ENCODE data around the gene SLC66A2. TPM values are rescaled to one million over a fixed set of nuclear protein-coding genes. Genes with fewer than 3 reads are reported as not detected.
"Not testable (repeated sequence)": the region's sequence is repeated elsewhere in the genome, so short reads cannot be mapped to it uniquely, and the experiment has no call there.

SLC66A2 gene
- 24.3 and 53.1 TPM in 2 replicates for total RNA-seq (2014; rRNA removed; shearing (Covaris generic); ENCODE audit: low replicate concordance)

DNA sequence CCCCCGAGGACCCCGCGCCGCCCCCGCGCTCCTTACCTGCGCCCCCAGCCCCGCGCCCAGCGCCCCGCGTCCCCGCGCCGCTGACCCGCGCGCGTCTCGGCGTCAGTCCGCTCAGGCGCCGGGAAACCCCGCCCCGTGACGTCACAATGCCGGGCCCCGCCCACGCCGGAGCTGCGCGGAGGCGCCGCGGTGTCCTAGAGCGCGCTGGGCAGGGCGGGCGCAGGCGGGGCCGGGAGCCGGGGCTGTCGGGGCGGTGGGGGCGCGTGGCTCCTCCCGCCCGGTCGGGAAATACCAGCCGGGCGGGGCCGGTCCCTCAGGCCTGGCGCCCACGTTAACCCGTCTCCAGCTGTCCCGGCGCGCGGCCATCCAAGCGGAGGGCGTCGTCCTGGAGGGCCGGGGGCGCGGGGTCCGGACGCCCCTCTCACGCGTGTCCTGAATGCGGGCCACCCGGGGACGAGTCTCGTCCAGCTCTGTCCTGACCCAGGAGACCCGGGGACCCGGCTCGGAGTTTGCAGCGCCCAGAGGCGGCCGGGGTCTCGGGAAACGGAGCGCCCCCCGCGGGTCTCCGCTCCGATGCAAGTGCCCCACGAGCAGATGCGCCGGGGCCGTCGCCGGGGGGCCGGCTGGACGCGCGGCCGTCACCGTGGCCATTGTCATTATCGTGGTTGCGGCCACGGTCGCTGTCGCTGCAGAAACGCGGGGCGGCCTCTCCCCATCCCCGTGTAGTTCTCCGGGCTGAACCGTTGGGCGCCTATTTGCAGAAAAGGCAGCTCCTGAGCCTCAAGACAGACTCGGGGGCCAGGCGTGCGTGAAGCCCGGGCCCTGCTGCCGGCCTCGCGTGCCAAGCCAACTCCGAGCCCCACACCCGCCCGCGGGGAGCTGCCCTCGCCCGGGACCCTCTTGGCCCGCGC, at the start of gene SLC66A2:
SLC66A2 (minus strand) TSS at position 109 of the 911 bp plus-strand sequence. CDS start 727 bp downstream, outside the sequence.
- Histone ChIP-seq H3K27me3 (no peaks in the 10 kb centered on the region), H3K9me3 (no peaks in the 10 kb centered on the region), H3K4me3 (peak within 1 kb of the TSS; percentile 66), H3K36me3 (peaks cover 10% of the 10 kb centered on the region)
- peak; percentile 88 for DNase-seq

DNA sequence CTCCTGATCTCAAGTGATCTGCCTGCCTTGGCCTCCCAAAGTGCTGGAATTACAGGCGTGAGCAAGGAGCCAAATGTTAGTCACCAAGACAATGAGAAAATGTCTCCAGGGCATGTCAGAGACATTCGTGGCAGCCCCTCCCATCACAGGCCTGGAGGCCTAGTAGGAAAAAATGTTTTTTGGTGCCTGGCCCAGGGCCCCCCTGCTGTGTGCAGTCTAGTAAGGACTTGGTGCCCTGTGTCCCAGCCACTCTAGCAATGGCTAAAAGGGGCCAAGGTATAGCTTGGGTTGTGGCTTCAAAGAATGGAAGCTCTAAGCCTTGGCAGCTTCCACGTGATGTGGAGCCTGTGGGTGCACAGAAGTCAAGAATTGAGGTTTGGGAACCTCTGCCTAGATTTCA, 49.4 kb upstream of the SLC66A2 start:
- Histone ChIP-seq H3K4me3 (no peak overlapping the region), H3K36me3 (no peaks in the 10 kb centered on the region), H3K27me3 (no peaks in the 10 kb centered on the region), H3K9me3 (peaks cover 5% of the 10 kb centered on the region; the same call in 1 of the 2 replicates)
- DNase-seq = no peak

GRCh38 chr18:79999701-80000100, 48.2 kb upstream of the SLC66A2 start:
- not testable (repeated sequence) for H3K36me3 ChIP-seq, DNase-seq, H3K4me3 ChIP-seq, H3K27me3 ChIP-seq, H3K9me3 ChIP-seq

GRCh38 chr18:79991494-79991893, 40.0 kb upstream of the SLC66A2 start:
- H3K27me3 ChIP-seq = no peaks in the 10 kb centered on the region
- H3K4me3 ChIP-seq = no peak overlapping the region
- H3K9me3 ChIP-seq = no peaks in the 10 kb centered on the region
- DNase-seq = no peak
- H3K36me3 ChIP-seq = peaks cover under 1% of the 10 kb centered on the region; the same call in 1 of the 2 replicates

DNA sequence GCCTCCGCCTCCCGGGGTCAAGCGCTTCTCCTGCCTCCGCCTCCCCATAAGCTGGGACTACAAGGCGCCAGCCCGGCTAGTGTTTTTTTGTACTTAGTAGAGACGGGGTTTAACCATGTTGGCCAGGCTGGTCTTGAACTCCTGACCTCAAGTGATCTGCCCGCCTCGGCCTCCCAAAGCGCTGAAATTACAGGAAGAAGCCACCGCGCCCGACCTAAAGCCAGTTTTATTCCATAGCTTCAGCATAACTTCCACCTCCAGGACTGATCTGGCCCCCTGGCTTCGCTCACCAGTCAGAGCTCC, 37.7 kb upstream of the SLC66A2 start:
- Histone ChIP-seq H3K9me3 (no peaks in the 10 kb centered on the region), H3K4me3 (peak overlapping the region; percentile 87), H3K27me3 (no peaks in the 10 kb centered on the region), H3K36me3 (peaks cover 23% of the 10 kb centered on the region)
- no peak for DNase-seq

DNA sequence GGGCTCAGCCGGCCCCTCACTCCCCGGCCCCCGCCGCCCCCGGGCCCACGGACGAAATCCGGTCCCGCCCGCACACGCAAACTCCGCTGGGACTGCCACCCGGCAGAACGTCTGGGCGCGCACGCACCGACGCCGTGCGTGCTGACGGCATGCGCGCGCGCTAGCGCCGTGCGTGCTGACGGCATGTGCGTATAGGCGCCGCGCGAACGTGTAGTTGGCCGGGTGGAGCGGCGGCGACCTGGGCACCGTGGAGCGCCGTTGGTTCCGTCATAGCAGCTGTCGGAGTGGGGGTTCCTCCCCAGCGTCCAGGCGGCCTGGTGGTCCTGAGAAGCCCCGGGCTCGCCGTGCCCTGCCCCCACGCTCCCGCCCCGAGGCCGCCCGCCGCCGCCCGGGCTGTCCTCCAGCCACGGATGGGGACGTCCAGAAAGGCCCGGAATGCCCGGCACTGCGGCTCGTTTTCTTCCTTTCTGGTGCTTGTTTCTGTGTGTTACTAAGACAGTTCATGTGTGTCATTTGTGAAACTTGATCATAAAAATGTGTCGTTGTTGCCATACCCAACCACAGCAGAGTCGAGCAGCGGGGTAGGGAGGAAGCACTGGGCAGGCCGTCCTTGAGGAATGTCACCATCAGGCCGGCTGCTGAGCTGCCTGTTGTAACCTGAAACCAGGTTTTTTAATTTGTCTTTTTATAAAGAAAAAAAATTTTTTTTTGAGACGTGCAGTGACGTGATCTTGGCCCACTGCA, 37.2 kb upstream of the SLC66A2 start, which contains the start of gene TXNL4A:
TXNL4A (minus strand) TSS at position 113 of the 744 bp plus-strand sequence. CDS start 171 bp downstream, outside the sequence.
- Histone ChIP-seq H3K36me3 (peaks cover 24% of the 10 kb centered on the region), H3K4me3 (peak within 1 kb of the TSS; percentile 87), H3K27me3 (no peaks in the 10 kb centered on the region), H3K9me3 (no peaks in the 10 kb centered on the region)
- peak; percentile 86 for DNase-seq

- Histone ChIP-seq H3K36me3 (peaks cover 27% of the 10 kb centered on the region), H3K27me3 (no peaks in the 10 kb centered on the region), H3K9me3 (no peaks in the 10 kb centered on the region), H3K4me3 (peak overlapping the region; percentile 87)
- DNase-seq = peak; percentile 53
Measured at GRCh38 chr18:79988071-79988450, 36.6 kb upstream of the SLC66A2 start.

DNA sequence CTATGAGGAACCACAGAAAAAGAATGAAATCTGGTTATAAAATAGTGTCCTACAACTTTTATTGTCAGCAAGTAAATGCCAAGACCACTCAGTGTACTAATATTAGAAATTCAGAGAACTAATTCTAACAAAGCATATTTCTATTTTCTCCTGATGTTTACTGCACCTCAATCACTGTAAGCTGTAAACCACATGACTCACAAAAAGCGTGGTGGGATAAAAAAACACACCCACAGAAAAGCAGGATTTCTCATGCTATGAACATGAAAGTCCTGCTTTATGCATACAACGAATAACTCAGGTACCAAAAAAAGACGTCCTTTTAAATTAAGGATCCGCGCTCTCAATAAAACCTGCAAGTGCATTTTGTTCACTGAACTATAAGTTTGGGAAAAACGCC, 36.1 kb upstream of the SLC66A2 start:
- H3K4me3 ChIP-seq = peak overlapping the region; percentile 87
- no peaks in the 10 kb centered on the region for H3K9me3 ChIP-seq
- H3K27me3 ChIP-seq = no peaks in the 10 kb centered on the region
- DNase-seq = no peak
- H3K36me3 ChIP-seq = peaks cover 32% of the 10 kb centered on the region

DNA sequence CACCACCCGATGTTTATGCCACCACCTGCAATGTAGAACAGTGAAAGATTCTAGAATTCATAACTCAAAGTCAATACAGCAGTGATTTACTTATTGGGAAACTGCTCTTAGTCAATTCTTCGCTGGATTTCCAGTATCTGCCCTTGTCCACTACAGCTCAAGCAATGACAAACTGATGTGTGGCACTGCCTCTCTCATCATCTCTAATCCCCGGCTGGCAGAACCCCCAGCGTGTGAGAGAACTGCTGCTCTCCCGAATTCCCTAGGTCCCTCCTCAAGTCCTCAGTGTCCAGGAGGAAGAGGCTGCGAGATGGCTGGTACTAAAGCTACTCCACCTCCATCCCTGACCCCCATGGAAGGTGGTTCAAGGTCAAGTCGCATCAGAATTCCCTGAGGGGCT, 35.3 kb upstream of the SLC66A2 start:
- DNase-seq = peak; percentile 31
- peaks cover 40% of the 10 kb centered on the region for H3K36me3 ChIP-seq
- no peaks in the 10 kb centered on the region for H3K27me3 ChIP-seq
- no peaks in the 10 kb centered on the region for H3K9me3 ChIP-seq
- peak overlapping the region; percentile 87 for H3K4me3 ChIP-seq

DNA sequence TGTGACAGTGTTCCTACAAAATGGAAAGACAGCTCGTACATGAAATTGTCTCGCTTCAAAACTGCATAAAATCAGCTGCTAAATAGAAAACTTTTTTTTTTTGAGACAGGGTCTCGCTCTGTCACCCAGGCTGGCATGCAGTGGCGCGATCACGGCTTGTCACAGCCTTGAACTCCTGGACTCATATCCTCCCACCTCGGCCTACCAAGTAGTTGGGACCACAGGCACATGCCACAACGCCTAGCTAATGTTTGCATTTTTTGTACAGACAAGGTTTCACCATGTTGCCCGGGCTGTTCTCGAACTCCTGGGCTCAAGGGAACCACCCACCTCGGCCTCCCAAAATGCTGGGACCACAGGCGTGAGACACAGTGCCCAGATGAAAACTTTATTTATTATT, 33.7 kb upstream of the SLC66A2 start:
- Histone ChIP-seq H3K4me3 (no peak overlapping the region), H3K36me3 (peaks cover 42% of the 10 kb centered on the region), H3K9me3 (no peaks in the 10 kb centered on the region), H3K27me3 (no peaks in the 10 kb centered on the region)
- no peak for DNase-seq

DNA sequence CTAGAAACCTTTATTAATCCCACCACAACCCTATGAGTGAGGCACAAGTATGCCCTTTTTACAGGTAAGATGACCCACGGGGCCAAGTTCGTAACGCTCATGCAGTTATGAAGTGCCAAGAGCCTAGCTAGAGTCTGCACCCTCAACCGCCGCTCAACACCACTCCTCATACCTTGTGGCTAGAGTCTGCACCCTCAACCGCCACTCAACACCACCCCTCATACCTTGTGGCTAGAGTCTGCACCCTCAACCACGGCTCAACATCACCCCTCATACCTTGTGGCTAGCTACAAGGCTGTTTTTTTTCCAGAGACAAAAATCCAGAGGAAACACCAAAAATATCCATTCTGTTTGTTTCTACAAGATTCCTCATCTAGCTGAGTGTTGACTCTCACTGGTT, 32.3 kb upstream of the SLC66A2 start:
- no peak for DNase-seq
- H3K4me3 ChIP-seq = no peak overlapping the region
- peaks cover 54% of the 10 kb centered on the region for H3K36me3 ChIP-seq
- H3K27me3 ChIP-seq = no peaks in the 10 kb centered on the region
- H3K9me3 ChIP-seq = no peaks in the 10 kb centered on the region

- Histone ChIP-seq H3K4me3 (no peak overlapping the region), H3K36me3 (peaks cover 54% of the 10 kb centered on the region), H3K9me3 (no peaks in the 10 kb centered on the region), H3K27me3 (no peaks in the 10 kb centered on the region)
- no peak for DNase-seq
Measured at GRCh38 chr18:79983253-79983652, 31.8 kb upstream of the SLC66A2 start.

DNA sequence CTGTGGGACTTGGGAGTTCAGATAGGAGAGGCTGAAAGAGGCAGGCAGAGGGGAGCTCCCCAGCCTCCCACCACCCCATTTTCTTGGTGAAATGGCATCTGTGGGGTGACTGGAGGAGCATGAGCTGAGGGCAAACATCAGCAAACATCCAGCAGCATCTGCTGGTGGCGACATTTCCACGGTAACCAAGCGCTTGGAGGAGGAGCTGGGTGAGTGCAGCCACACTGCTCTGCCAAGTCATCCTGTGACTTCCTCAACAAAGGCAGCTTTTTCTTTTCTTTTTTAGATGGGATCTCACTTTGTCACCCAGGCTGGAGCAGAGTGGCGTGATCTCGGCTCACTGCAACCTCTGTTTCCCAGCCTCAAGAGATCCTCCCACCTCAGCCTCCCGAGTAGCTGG, 31.3 kb upstream of the SLC66A2 start:
- Histone ChIP-seq H3K4me3 (no peak overlapping the region), H3K36me3 (peaks cover 54% of the 10 kb centered on the region), H3K27me3 (no peaks in the 10 kb centered on the region), H3K9me3 (no peaks in the 10 kb centered on the region)
- DNase-seq = no peak

DNA sequence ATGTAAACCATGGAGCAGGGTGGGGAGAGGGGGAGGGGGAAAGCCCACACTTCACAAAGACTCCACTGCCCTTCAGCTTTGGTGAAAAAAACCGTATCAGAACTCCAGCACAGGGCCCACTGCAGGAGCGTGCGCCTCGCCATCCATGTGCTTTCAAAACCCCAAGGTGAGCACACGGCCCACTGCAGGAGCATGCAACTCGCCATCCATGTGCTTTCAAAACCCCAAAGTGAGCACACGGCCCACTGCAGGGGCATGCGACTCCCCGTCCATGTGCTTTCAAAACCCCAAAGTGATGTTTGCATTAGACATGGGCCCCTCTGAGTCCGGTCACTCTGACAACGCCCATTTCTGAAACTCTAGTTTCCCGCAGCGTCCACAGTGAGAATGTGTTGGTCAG, 29.1 kb upstream of the SLC66A2 start:
- no peak overlapping the region for H3K4me3 ChIP-seq
- no peaks in the 10 kb centered on the region for H3K9me3 ChIP-seq
- DNase-seq = no peak
- H3K36me3 ChIP-seq = peaks cover 59% of the 10 kb centered on the region
- H3K27me3 ChIP-seq = no peaks in the 10 kb centered on the region

DNA sequence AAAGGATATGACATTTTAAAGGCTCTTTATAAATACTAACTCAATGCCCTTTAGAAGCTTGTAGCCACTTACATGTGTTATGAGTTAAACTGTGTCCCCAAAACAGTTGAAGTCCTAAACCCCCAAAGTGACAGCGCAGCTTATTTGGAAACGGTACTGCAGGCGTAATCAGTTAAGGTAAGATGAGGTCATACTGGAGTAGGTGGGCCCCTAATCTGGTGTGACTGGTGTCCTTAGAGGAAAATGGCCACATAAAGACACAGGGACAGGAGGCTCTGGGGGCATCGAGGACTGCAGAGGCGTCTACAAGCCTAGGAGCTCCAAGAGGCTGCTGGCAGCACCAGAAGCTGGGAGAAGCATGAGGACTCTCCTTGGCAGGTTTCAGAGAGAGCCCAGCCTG, 28.4 kb upstream of the SLC66A2 start:
- Histone ChIP-seq H3K4me3 (no peak overlapping the region), H3K9me3 (no peaks in the 10 kb centered on the region), H3K27me3 (no peaks in the 10 kb centered on the region), H3K36me3 (peaks cover 59% of the 10 kb centered on the region)
- DNase-seq = no peak

DNA sequence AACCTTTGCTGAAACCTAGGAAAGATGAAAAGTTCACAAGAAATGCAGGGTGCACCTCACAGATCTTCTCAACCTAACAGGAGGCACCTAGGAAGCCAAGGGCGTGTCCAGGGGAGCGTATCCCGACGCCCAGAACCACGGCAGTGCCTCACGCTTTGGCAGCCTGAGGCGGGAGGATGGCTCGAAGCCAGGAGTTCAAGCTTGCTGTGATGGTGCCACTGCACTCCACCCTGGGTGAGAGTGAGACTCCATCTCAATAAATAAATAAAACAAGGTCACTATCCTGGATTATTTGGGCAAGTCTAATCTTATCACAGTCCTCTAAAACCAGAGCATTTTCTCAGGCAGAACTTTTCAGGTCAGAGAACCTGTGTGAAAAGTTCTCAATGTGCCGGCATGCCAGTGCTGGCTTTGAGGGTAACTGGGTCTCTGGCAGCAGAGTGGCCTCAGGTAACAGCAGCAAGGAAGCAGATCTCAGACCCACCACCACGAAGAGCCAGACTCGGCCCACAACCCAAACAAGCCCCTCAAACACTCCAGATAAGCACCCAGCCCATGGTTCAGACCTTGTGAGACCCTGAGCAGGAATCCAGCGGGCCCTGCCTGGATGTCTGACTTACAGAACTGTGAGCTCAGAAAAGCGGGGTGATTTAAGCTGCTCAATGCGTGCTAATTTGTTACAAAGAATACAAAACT, 24.7 kb upstream of the SLC66A2 start:
- peaks cover 68% of the 10 kb centered on the region for H3K36me3 ChIP-seq
- no peak overlapping the region for H3K4me3 ChIP-seq
- no peaks in the 10 kb centered on the region for H3K9me3 ChIP-seq
- no peaks in the 10 kb centered on the region for H3K27me3 ChIP-seq
- no peak for DNase-seq

DNA sequence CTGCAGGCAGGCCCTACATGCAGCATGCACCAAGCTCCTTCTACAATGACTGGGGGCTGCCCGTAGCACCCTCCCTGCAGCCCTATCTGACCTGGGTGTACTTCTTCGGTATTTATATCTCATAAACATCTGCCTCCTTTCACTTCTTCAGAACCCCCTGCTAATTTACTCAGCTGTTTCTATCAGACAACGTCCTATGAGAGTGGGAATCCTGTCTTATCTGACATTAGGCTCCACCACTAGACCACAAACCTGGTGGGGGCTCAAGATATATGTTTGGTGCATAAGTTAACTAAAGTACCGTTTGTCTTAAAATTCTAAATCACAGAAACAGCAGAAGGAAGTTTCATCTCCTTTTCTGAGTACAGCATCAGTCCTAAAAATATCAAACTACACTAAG, 23.6 kb upstream of the SLC66A2 start:
- Histone ChIP-seq H3K27me3 (no peaks in the 10 kb centered on the region), H3K36me3 (peaks cover 77% of the 10 kb centered on the region), H3K4me3 (no peak overlapping the region), H3K9me3 (no peaks in the 10 kb centered on the region)
- no peak for DNase-seq

Data from MG63 (cell line).